Measurements from ENCODE around the gene PTPRN. TPM values are rescaled to one million over a fixed set of nuclear protein-coding genes. Genes with fewer than 3 reads are reported as not detected.

The PTPRN gene
- total and polyA plus RNA-seq, 9 of the 15 experiments (the other 6 are each of a cell fraction or from before 2014, with no cell fraction given) = 0.15 to 2.4 (median 0.43) TPM; not detected in 1

DNA sequence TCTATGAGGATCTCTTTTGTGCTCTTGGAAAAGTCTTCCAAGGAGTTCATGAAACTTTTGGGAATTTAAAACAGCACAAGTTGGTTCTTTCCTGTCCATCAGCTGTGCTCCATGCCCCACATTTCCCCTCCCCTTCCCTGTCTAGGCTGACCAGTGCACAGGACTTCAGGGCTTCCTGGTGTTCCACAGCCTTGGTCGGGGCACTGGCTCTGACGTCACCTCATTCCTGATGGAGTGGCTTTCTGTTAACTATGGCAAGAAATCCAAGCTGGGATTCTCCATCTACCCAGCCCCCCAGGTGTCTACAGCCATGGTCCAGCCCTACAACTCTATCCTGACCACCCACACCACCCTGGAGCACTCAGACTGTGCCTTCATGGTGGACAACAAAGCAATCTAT lies 38.2 kb downstream of the PTPRN start (continued):
- TF ChIP-seq ZFP36 (IDR thresholded peaks at IDR 0.05; ENCODE audit: low read depth, low read length, partially characterized antibody) = no peak
- no peak for TF ChIP-seq ELF4 (CRISPR knock-in tag; IDR thresholded peaks at IDR 0.05)
- no peak for TF ChIP-seq TAF7 (tag; IDR thresholded peaks at IDR 0.05)
- TF ChIP-seq BRD9 (IDR thresholded peaks at IDR 0.05; ENCODE audit: low read depth, partially characterized antibody) = no peak

DNA sequence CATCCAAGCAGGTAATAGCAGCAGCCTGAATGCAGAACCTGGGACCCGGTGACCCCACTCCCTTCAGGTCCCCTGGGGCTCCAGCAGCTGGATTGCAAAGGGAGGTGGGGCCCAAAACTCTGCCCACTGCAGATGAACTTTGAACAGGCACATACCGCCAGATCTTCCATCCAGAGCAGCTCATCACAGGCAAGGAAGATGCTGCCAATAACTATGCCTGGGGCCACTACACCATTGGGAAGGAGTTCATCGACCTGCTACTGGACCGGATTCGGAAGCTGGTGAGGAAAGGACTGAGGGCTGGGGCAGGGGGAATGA lies 39.2 kb downstream of the PTPRN start:
- no peak overlapping the region for H2AFZ ChIP-seq (ENCODE audit: low read depth, low read length)
- in situ Hi-C loops (cut with MboI) (no loop called here), intact Hi-C loops (cut with micrococcal nuclease) (no loop called here)
- WGBS (ENCODE audit: insufficient coverage, low coverage, missing lambda C conversion rate) = 42% methylated on average over 5 of the region's 5 CpGs
- no TSS peak for BruUV-seq (replicated peaks)
- no peaks in the 10 kb centered on the region for H3K9me3 ChIP-seq (replicated peaks; ENCODE audit: control insufficient read depth, insufficient read depth, low read depth, low read length)
- TF ChIP-seq SP1 (CRISPR knock-in tag; IDR thresholded peaks at IDR 0.05) (no peak), ZNF77 (CRISPR knock-in tag; IDR thresholded peaks at IDR 0.05) (no peak)
- TF ChIP-seq, protein P1, sequence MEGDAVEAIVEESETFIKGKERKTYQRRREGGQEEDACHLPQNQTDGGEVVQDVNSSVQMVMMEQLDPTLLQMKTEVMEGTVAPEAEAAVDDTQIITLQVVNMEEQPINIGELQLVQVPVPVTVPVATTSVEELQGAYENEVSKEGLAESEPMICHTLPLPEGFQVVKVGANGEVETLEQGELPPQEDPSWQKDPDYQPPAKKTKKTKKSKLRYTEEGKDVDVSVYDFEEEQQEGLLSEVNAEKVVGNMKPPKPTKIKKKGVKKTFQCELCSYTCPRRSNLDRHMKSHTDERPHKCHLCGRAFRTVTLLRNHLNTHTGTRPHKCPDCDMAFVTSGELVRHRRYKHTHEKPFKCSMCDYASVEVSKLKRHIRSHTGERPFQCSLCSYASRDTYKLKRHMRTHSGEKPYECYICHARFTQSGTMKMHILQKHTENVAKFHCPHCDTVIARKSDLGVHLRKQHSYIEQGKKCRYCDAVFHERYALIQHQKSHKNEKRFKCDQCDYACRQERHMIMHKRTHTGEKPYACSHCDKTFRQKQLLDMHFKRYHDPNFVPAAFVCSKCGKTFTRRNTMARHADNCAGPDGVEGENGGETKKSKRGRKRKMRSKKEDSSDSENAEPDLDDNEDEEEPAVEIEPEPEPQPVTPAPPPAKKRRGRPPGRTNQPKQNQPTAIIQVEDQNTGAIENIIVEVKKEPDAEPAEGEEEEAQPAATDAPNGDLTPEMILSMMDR (IDR thresholded peaks at IDR 0.05 in 2 of 3, conservative IDR thresholded peaks at IDR 0.05 in 1 of 3; ENCODE audit: insufficient read depth in 2 of 3, low read depth in 1 of 3, low read length in 3 of 3) = no peak
- no peaks in the 10 kb centered on the region for H3K27me3 ChIP-seq (ENCODE audit: control insufficient read depth in 2 of 2, insufficient read depth in 2 of 2, low read length in 2 of 2)
- no peak overlapping the region for H3K4me2 ChIP-seq (ENCODE audit: insufficient read depth, low read length)
- no peak overlapping the region; a peak in 1 of 4 replicates for H3K9ac ChIP-seq (ENCODE audit: insufficient read depth in 1 of 2, low read depth in 2 of 2, low read length in 2 of 2)
- no peak overlapping the region for H3K27ac ChIP-seq (ENCODE audit: extremely low read depth, low read depth, low read length)
- ATAC-seq = no peak
- H3K4me1 ChIP-seq (replicated peaks in 1 of 2; ENCODE audit: control insufficient read depth in 2 of 2, insufficient read depth in 2 of 2, low read length in 2 of 2) = peaks cover 2 to 6% of the 10 kb centered on the region in 2 experiments; a peak in 2 of 5 replicates
- POLR2A ChIA-PET = interaction anchor here (2.1 kb wide), 1 partner anchor 9 kb away, joined by 7 read pairs; no protein-coding TSS in a partner anchor
- no peak for DNase-seq (ENCODE audit: extremely low read depth in 1 of 4, low spot score in 3 of 4)
- no peaks in the 10 kb centered on the region for H3K79me2 ChIP-seq (ENCODE audit: control insufficient read depth, insufficient read depth, low read length)
- H3K36me3 ChIP-seq (ENCODE audit: control insufficient read depth, insufficient read depth, low read length) = no peaks in the 10 kb centered on the region
- H3K4me3 ChIP-seq = no peak overlapping the region
- no peak for FAIRE-seq
- H4K20me1 ChIP-seq (replicated peaks; ENCODE audit: control insufficient read depth, insufficient read depth, low read length) = no peaks in the 10 kb centered on the region
- no peaks in the 10 kb centered on the region for H3K9me1 ChIP-seq (ENCODE audit: control insufficient read depth, insufficient read depth, low read length)
- CTCF ChIA-PET (ENCODE audit: low intra/inter-chr PET ratio) = no interaction called here
